NOMO-1 treated with DMSO at 0.1 percent for 48 hours (cell line): Measurements from ENCODE around the gene PCDH9.

Source experiments
- DNase-seq: peaks from one replicate; lab custom pipeline; 2025; ENCODE audit not compliant: unreplicated experiment; lab: John Stamatoyannopoulos, UW

Gene PCDH9

GRCh38 chr13:67048084-67048820 is 181.9 kb downstream of the PCDH9 start:
- no peak for DNase-seq

- DNase-seq, result no peak
Observed at GRCh38 chr13:67045357-67045756, 184.8 kb downstream of the PCDH9 start.

GRCh38 chr13:67043901-67044300 is 186.2 kb downstream of the PCDH9 start:
- DNase-seq, result no peak

GRCh38 chr13:67042556-67042955 is 187.6 kb downstream of the PCDH9 start:
- no peak for DNase-seq

GRCh38 chr13:67036699-67037457 is 193.3 kb downstream of the PCDH9 start:
- no peak for DNase-seq

GRCh38 chr13:67033170-67033569 is 197.0 kb downstream of the PCDH9 start:
- DNase-seq, result no peak

GRCh38 chr13:67023130-67023876 is 206.8 kb downstream of the PCDH9 start:
- no peak for DNase-seq

- DNase-seq, result no peak
Observed at GRCh38 chr13:67018775-67019174, 211.4 kb downstream of the PCDH9 start.

- no peak for DNase-seq
Observed at GRCh38 chr13:67017276-67017675, 212.9 kb downstream of the PCDH9 start.

GRCh38 chr13:67015976-67016600 is 214.0 kb downstream of the PCDH9 start:
- DNase-seq, result no peak

GRCh38 chr13:67014399-67014798 is 215.7 kb downstream of the PCDH9 start:
- no peak for DNase-seq

- DNase-seq, result no peak
Observed at GRCh38 chr13:67013709-67014108, 216.4 kb downstream of the PCDH9 start.

GRCh38 chr13:67008075-67008668 is 222.0 kb downstream of the PCDH9 start:
- no peak for DNase-seq

GRCh38 chr13:67004511-67004910 is 225.6 kb downstream of the PCDH9 start:
- DNase-seq, result no peak

GRCh38 chr13:67003743-67004142 is 226.4 kb downstream of the PCDH9 start:
- no peak for DNase-seq

GRCh38 chr13:67001363-67001762 is 228.8 kb downstream of the PCDH9 start:
- DNase-seq, result no peak

- DNase-seq, result no peak
Observed at GRCh38 chr13:66996503-66996902, 233.6 kb downstream of the PCDH9 start.

- DNase-seq, result no peak
Observed at GRCh38 chr13:66995203-66995611, 234.9 kb downstream of the PCDH9 start.

GRCh38 chr13:66994517-66995202 is 235.5 kb downstream of the PCDH9 start:
- DNase-seq, result no peak

- peak; percentile 4 for DNase-seq
Observed at GRCh38 chr13:66994097-66994496, 236.0 kb downstream of the PCDH9 start.
